ENCODE data around the gene SOS2. TPM values are rescaled to one million over a fixed set of nuclear protein-coding genes. Genes with fewer than 3 reads are reported as not detected.
A peak's percentile ranks its signal among the peaks of the same experiment; 100 is the strongest.

SOS2 gene
- total RNA-seq, 1 experiment from 2014 or later = 9.4 TPM

DNA sequence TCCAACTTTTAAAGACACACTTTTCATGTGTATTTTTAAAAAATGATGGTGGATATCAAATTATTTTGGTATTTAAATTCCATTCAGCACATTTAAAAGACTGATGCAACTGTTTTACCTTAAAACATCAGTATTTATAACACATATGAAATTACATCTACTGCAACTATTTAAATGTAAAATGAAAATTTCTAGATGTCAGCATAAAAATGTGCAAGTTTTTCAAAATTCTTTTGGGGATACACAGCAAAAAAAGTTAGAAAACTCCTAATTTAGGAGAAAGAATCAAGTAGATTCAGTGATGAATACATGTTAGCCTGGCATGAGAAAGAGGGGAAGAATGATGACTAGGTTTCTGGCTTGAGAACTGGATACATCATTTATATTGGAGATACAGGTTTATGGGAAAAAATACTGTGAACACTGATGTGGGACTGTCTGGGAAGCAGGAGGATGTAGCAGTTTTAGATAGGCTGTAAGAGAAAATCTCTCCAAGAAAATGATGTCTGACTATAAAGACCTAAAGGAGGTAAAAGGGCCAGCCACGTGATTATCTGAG lies 9.2 kb downstream of the SOS2 start:
- Histone ChIP-seq H3K4ac (ENCODE audit: low read depth, low read length) (no peak overlapping the region), H2BK5ac (ENCODE audit: insufficient read length, low read length) (no peak overlapping the region), H2BK15ac (ENCODE audit: low read depth, low read length) (no peak overlapping the region), H3K14ac (ENCODE audit: insufficient read depth, low read length) (no peak overlapping the region), H3K56ac (ENCODE audit: insufficient read length, low read depth, low read length) (no peak overlapping the region), H3K4me2 (ENCODE audit: insufficient read depth, insufficient read length, low read length) (no peak overlapping the region), H3K23ac (ENCODE audit: insufficient read length, low read depth, low read length) (no peak overlapping the region), H4K5ac (ENCODE audit: insufficient read length, low read depth, low read length) (no peak overlapping the region), H3K18ac (ENCODE audit: insufficient read length, low read depth, low read length) (no peak overlapping the region), H2AK5ac (ENCODE audit: insufficient read length, low read length) (no peak overlapping the region), H2BK20ac (ENCODE audit: low read depth, low read length, poor library complexity, severe bottlenecking) (no peak overlapping the region), H2AFZ (ENCODE audit: low read length) (no peak overlapping the region), H2BK12ac (ENCODE audit: insufficient read length, low read depth, low read length) (no peak overlapping the region), H3K27ac (ENCODE audit: insufficient read length, low read depth, low read length) (no peak overlapping the region), H4K91ac (ENCODE audit: insufficient read length, low read depth, low read length) (no peak overlapping the region), H3K23me2 (ENCODE audit: insufficient read length, low read depth, low read length, poor library complexity, severe bottlenecking) (no peaks in the 10 kb centered on the region), H4K8ac (replicated peaks; ENCODE audit: insufficient read length, low read depth, low read length) (no peak overlapping the region), H3K27me3 (ENCODE audit: insufficient read depth, low read length) (no peaks in the 10 kb centered on the region), H3T11ph (ENCODE audit: low read length) (no peak overlapping the region), H2BK120ac (ENCODE audit: low read depth, low read length, poor library complexity, severe bottlenecking) (no peak overlapping the region), H4K20me1 (ENCODE audit: control insufficient read depth, insufficient read depth, insufficient read length) (no peaks in the 10 kb centered on the region), H3K4me1 (ENCODE audit: insufficient read depth, low read length) (no peaks in the 10 kb centered on the region), H3K79me2 (ENCODE audit: insufficient read depth, low read length) (0 out of 2 replicates have a peak, but pooled peaks cover 1% of the 10 kb centered on the region), H3K9ac (ENCODE audit: extremely low read depth, insufficient read length, low read length) (no peak overlapping the region), H3K9me3 (ENCODE audit: control insufficient read depth, low read depth, low read length) (no peaks in the 10 kb centered on the region), H3K79me1 (ENCODE audit: insufficient read depth, low read depth, low read length, poor library complexity, severe bottlenecking) (no peaks in the 10 kb centered on the region)
- peaks cover 22 to 23% of the 10 kb centered on the region in 2 experiments for H3K4me1 Mint-ChIP-seq
- H3K4me3 Mint-ChIP-seq = no peak overlapping the region
- DNase-seq = no peak
- H3K27me3 Mint-ChIP-seq (ENCODE audit: low read depth) = no peaks in the 10 kb centered on the region
- TF ChIP-seq, protein P1, sequence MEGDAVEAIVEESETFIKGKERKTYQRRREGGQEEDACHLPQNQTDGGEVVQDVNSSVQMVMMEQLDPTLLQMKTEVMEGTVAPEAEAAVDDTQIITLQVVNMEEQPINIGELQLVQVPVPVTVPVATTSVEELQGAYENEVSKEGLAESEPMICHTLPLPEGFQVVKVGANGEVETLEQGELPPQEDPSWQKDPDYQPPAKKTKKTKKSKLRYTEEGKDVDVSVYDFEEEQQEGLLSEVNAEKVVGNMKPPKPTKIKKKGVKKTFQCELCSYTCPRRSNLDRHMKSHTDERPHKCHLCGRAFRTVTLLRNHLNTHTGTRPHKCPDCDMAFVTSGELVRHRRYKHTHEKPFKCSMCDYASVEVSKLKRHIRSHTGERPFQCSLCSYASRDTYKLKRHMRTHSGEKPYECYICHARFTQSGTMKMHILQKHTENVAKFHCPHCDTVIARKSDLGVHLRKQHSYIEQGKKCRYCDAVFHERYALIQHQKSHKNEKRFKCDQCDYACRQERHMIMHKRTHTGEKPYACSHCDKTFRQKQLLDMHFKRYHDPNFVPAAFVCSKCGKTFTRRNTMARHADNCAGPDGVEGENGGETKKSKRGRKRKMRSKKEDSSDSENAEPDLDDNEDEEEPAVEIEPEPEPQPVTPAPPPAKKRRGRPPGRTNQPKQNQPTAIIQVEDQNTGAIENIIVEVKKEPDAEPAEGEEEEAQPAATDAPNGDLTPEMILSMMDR (conservative IDR thresholded peaks at IDR 0.05) = no peak
- H3K36me3 Mint-ChIP-seq (ENCODE audit: insufficient read depth in 1 of 3, low read depth in 3 of 3) = peaks cover 0 to 2% (median 0%) of the 10 kb centered on the region in 3 experiments; a peak in 2 of 7 replicates
- no CpG with 5 or more reads among the region's 1 CpG for WGBS (ENCODE audit: extremely low coverage, insufficient read length, low lambda C conversion rate)
- H3K9me3 Mint-ChIP-seq = no peaks in the 10 kb centered on the region
- H3K27ac Mint-ChIP-seq = peak overlapping the region; percentile 1 to 76 (median 36); a peak in 6 of 7 replicates

All from H9 (cell line).